SHP77 (cell line): ENCODE results near the gene PIGZ.

Experiments
- DNase-seq, 2 experiments: peaks; one replicate each; lab custom pipeline; 2025; lab: John Stamatoyannopoulos, UW

The PIGZ gene, protein sequence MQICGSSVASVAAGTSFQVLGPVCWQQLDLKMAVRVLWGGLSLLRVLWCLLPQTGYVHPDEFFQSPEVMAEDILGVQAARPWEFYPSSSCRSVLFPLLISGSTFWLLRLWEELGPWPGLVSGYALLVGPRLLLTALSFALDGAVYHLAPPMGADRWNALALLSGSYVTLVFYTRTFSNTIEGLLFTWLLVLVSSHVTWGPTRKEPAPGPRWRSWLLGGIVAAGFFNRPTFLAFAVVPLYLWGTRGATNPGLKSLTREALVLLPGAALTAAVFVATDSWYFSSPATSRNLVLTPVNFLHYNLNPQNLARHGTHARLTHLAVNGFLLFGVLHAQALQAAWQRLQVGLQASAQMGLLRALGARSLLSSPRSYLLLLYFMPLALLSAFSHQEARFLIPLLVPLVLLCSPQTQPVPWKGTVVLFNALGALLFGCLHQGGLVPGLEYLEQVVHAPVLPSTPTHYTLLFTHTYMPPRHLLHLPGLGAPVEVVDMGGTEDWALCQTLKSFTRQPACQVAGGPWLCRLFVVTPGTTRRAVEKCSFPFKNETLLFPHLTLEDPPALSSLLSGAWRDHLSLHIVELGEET

DNA sequence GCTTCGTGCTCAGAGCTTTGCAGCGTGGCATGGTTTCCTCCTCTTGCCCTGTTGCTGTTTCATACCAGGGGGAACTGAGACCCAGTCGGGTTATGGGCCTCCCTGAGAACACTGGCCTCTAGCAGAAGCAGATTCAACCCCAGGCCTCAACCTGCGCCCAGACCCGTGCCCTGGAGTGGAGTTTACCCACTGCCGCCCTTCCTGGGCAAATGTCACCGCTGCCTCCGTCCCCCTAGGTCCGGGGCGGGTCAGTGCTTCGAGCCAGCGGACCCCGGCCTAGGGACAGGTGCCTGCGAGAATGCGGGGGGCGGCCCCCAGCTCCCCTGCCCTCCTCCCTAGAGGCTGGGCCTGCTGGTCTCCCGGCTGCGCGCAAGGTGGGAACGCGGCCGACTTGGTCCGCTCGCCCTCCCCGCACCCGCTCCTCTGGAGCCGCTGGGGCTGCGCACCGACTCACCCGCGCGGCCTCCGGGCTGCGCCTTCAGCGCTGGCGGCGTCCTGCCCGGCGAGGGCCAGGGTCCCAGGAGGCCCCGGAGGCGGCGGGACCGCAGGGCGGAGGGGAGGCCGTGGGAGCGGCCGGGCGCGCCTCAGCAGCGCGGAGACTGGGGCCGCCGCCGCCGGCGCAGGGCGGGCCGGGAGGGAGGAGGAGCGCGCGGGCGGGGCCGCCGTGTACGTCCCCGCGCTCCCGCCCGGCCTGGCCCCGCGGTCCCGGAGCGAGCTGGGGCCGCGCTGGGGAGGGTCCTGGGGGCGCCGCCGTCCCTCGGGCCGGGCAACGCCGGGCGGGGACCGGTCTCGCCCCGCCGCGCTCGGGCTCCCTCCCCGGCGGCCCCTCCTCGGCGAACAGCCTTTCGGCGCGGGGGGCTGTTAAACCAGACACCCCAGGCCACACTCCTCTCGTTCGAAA, at the start of gene PIGZ:
TSS of gene PIGZ (minus strand) at position 601 of the 901 bp plus-strand sequence. CDS start 16,802 bp downstream, outside the sequence.
- DNase-seq, result no peak

GRCh38 chr3:197017003-197017402, 48.4 kb upstream of the PIGZ start:
- DNase-seq, result no peak

DNA sequence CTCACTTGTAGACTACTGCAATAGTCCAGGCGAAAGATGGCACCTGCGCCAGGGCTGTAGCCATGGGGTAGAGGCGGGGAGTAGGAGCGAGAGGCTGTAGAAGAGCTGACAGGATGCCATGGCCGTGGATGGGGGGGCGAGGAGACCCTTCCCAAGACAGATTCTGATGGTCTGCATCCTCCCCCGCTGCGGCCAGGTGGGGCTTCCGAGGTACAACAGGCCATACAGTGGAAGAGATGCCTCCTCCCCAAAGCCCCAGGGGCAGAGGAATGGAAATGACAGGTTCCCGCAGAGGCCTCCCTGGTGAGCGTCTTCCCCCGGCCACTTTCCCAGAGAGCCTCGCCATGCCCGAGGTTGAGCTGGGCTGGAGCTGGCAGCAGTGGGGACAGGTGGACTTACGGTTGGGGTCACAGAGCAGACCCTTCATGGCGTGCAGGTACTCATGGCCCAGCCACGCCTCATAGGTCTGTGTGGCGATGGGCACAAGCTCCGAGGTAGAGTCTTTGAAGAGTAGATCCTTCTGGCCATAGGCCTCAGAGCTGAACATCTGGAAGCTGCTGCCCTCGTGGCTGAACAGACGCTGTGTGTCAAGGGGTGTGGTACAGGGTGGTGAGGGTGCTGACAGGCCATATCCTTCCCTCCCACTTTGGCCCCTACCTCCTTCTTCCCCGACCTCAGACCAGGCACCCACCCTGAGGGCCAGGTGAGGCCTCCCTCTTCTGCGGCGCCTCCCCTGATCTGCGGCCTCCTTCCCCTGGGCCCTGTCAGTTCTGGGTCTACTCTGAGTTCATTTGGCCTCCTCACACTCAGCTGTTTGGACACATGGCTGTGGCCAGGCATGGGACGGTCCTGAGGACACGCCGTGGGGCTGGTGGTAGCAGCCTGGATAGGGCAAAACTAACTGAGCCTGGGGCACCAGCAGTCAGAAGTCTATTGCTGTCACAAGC, 47.4 kb upstream of the PIGZ start:
- no peak for DNase-seq

- no peak for DNase-seq
Observed at GRCh38 chr3:197014942-197015575, 46.4 kb upstream of the PIGZ start.

GRCh38 chr3:197014024-197014423, 45.4 kb upstream of the PIGZ start:
- no peak for DNase-seq

DNA sequence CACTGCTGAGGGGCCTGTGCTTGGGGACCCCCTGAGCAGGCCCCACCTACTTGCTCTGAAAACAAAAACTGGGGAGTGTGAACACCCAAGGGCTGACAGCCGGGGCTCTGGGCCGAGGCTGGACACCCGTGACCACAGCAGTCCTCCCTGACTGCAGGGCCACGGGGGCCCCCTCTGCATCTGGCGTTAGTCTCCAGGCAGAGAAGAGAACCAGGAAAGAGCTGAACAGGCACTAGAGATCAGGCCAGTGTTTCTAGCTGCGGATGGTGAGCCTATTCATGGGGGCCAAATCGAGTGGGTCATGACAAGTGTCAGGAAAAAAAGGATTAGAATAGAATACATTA, 43.9 kb upstream of the PIGZ start:
- no peak for DNase-seq

DNA sequence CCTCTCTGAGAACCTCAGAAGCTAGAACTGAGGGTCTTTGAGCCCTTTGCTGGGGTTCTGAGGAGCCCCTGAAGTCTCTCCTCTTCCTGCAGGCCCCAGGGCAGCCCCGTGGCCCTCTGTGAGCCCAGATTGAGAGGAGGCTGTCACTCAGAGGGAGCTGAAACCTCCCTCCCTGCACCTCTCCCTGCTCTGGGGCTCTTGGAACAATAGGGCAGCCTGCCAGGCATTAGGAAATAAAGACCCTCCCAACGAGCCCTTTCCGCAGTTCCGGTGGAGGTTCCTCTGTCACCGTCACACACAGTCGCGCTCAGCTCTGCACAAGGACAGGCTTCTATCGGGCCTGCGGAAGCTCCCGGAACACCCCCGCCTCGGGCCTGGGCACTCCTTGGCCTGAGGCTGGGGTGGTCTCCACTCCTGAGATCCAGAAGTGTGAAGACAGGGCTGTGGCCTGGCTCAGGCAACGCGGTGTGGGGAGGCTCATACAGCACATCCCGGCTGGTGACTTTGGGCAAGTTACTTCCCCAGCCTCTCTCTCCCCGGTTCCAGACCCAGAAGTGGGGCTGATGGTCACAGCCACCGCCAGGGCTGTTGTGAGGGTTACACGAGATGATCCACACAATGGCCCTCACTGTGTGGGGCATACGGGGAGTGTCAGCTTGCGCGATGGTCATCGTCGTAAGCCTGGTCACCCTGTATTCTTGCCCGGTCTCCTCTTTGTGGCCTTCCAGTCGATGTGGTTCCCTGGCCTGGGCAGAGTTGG, 43.3 kb upstream of the PIGZ start:
- no peak for DNase-seq

DNA sequence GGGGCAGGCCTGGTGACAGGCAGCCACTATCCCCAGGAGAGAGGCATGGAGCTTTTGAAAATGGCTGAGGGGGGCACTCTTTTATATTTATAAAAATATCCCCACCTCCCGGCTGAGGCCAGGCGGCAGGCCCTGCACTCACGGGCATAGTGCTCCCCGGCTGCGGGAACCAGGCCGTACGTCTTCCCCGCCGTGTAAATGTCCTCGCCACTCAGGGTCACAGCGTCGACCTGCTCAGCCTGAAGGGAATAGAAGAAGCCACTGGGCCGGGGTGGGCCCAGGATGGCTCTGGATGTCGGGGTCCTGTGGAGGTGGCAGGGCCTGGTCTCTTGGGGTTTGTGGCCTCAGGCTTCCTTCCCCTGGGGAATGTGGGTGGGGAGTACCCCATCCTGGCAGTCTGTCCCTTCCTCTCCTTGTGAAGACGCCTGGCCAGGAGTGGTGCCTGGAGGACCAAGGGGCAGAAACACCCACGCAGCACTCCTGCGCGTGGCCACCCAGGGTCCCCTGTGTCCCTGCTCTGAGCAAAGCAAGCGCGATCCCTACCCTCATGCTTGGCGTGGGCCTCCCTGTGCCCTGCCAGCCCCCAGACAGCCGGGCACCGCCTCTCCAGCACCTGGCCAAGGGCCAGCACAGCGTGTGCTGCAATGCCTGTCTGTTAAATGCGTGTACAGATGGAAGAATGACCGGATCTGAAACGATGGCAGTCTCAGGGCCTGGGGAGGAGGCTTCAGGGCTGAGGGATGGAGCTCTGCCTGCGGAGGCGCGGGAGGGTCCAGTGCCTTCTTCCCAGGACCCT, 42.1 kb upstream of the PIGZ start:
- DNase-seq, result no peak

DNA sequence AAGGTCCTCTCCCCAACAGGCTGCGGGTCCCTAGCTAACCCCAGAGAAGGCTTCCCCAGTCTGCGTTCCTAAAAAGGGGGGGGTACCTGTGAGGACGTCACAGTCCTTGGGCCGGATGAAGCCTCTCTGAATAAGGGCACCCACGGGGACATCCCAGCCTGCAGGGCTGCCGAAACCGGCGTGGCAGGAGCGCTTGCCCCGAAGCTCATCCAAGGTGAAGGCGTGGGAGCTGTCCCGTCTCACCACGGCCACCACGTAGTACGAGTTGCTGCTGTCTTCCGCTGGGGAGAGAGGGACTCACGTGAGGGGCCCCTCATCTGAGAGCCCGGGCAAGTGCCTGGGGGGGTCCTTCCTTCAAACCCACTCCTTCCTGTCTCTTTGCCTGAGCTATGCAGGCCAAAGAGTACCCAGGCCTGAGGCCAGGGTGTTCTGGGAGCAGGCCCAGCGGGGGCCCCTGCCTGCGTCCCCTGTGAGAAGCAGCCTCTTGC, 40.9 kb upstream of the PIGZ start:
- no peak for DNase-seq

GRCh38 chr3:197008436-197009209, 40.0 kb upstream of the PIGZ start:
- no peak for DNase-seq

GRCh38 chr3:197007953-197008352, 39.3 kb upstream of the PIGZ start:
- DNase-seq, result no peak

GRCh38 chr3:197007296-197007940, 38.8 kb upstream of the PIGZ start:
- no peak for DNase-seq

DNA sequence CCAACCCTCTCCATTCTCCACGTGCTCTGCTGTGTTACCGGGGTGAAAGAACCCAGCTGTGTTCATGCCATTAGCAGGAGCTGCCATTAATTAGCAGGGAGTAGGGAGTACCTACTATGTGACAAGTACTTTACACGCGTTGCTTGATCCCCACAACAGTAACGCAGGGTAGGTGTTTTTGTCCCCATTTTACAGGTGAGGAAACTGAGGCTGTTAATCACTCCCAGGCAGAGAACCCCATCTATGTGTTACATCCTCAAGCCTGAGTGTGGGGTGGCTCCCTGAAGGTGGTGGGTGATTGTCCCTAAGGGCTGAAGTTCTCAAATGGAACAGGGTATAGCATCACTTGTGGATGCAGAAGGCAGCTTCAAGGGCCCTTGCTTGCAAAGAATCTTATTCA, 38.2 kb upstream of the PIGZ start:
- DNase-seq, result no peak

GRCh38 chr3:197006446-197006845, 37.8 kb upstream of the PIGZ start:
- no peak for DNase-seq

- no peak for DNase-seq
Observed at GRCh38 chr3:197003461-197004385, 35.1 kb upstream of the PIGZ start.

DNA sequence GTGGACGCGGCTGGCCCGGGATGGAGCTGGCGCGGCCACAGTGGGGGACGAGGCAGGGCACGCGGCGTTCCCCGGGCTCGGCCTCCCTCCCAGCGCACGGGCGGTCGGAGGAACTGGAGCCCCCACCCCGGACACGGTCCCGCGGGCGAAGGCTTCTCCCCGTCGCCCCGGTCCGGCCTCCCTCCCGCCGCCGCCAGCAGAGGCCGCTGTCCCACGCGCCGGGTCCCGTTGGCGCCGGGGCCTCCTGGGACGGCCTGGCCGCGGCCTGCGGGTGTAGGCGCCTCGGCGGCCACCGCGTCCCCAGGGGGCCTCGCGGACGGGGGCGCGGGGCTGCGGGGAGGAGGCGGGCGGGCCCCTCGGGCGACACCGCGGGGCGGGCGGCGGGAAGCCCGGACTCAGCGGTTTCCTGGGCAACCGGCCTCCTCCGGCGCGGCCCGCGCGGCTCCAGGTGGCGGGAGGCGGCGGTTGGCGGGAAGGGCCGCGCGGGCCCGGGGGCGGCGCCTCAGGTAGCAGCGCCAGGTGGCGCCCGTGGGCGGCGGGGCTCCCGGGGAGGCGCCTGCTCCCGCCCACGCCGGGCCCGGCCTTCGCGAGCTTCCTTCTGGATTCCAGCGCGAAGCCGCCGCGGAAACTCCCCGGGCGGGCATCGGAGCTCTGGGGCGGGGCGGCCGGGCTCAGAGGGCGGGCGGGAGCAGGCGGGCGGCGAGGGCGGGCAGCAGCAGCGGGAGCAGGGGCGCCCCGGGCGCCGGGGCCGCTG, 34.2 kb upstream of the PIGZ start:
- peak in 1 of 2 experiments; percentile 32 for DNase-seq
